DMS53 (cell line): ENCODE measurements around the gene IMMP2L.
"Not testable (repeated sequence)": the region's sequence is repeated elsewhere in the genome, so short reads cannot be mapped to it uniquely, and the experiment has no call there.

Experiments
- DNase-seq: peaks from one replicate; lab custom pipeline; 2025; lab: John Stamatoyannopoulos, UW

IMMP2L gene

GRCh38 chr7:111459757-111460280, 102.5 kb downstream of the IMMP2L start:
- no peak for DNase-seq

GRCh38 chr7:111459065-111459756, 103.1 kb downstream of the IMMP2L start:
- no peak for DNase-seq

- DNase-seq: not testable (repeated sequence)
These were observed 111.6 kb downstream of the IMMP2L start for GRCh38 chr7:111450705-111451104.

- not testable (repeated sequence) for DNase-seq
These were observed 114.8 kb downstream of the IMMP2L start for GRCh38 chr7:111447502-111447901.

GRCh38 chr7:111439977-111440376, 122.3 kb downstream of the IMMP2L start:
- DNase-seq: no peak

- peak; percentile 53 for DNase-seq
These were observed 123.7 kb downstream of the IMMP2L start for GRCh38 chr7:111438369-111439289.

DNA sequence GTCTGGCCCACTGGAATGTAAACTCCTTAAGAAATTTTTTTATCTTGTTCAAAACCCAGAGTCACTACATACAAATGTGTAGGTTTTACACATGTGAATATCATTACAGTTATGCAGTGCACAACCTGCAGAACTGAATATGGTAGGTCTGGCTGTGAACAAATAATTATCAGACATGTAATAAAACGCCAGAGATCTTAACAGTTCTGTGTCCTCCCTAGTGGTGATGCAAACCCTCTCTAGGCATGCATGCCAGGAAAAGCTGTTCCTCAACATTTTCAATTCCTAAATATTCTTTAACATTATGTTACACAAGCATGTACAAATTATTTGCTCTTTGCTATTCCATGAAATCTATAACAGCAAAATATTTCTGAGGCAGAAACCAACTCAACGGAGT, 124.6 kb downstream of the IMMP2L start:
- DNase-seq: no peak

- DNase-seq: no peak
These were observed 125.7 kb downstream of the IMMP2L start for GRCh38 chr7:111436608-111437007.

- no peak for DNase-seq
These were observed 128.9 kb downstream of the IMMP2L start for GRCh38 chr7:111433426-111433825.

DNA sequence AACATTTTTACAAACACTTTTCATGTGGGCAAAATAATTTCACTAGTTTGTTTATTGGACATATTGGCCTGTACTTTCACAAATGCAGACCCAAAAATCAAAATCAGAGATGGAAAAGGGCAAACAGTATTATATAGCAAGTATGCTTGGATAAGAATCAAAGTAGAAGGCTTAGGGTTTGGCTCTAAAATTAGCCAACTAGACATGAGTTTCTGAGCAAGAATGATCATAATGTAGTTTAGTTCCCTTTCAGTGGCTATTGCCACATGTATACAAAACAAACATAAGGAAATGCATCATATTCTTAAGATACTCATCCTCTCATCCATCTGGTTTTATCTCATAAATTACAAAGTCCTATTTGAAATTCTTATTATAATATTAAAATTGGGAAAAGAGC, 132.5 kb downstream of the IMMP2L start:
- DNase-seq: no peak

- DNase-seq: peak; percentile 26
These were observed 137.5 kb downstream of the IMMP2L start for GRCh38 chr7:111424768-111425167.

- DNase-seq: no peak
These were observed 147.9 kb downstream of the IMMP2L start for GRCh38 chr7:111414374-111414773.

- DNase-seq: no peak
These were observed 148.6 kb downstream of the IMMP2L start for GRCh38 chr7:111413739-111414138.

- DNase-seq: no peak
These were observed 151.4 kb downstream of the IMMP2L start for GRCh38 chr7:111410899-111411298.

DNA sequence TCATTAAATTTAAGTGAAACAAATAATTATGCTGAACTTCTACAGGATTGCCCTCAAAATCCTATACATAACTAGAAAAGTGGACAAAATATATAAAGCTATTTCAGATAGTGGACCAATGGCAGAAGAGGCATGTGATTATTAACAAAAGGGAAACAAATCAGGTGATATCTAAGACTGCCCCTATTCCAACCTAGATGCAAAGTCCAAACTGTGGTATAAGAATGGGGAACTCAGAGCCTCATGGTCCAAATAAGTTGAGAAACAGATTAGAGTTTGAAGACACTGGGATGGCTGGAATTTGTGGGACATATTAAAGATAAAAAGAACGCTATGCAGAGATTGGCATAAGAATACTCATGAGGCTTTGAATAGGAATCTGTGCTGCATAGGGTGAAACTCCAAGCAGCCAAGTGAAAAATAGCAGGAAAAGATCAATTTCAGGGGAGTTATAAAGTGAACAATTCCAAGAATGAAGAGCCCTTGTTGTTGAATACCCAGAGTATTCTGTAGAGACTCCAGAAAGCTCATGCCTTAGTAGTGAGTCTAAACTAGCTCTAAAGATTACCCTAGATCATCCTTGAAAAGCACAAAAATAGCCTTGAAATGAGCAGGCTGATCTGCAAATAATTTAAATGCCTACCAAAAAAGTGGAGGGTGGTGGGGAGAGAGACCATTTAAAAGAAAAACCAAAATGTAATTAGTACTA, 152.4 kb downstream of the IMMP2L start:
- no peak for DNase-seq

GRCh38 chr7:111408724-111409123, 153.6 kb downstream of the IMMP2L start:
- DNase-seq: no peak

DNA sequence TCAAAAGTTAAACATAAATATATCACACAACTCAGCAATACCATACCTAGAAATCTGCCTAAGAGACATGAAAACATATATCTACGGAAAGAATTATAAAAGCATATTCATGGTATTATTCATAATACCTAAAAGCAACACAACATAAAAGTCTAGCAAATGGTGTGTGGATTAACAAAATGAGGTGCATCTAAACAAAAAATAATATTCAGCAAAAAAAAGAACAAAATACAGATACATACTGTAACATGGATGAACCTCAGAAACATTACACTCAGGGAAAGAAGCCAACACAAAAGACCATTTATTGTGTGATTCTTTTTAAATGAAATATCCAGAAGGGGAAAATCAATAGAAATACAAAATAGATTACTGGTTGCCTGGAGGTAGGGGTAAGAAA, 155.0 kb downstream of the IMMP2L start:
- DNase-seq: no peak

- no peak for DNase-seq
These were observed 156.7 kb downstream of the IMMP2L start for GRCh38 chr7:111405621-111406020.

- no peak for DNase-seq
These were observed 160.8 kb downstream of the IMMP2L start for GRCh38 chr7:111401516-111401915.

DNA sequence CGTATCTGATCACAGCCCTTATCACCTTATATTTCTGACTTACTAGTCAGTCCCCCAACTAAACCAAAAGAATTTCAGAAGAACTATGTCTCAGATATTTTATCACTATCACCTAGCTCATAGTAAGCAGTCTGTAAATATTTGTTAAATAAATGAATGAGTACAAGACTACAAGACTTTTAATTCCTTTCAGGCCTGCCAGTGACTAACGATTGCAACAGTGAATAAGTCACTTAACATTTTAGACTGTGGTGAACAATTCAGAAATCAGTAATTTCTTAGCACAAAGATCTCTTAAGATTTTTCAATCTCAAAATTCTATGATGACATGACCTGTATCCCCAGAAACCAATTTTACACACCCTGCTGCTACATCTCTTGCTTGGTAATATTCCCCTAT, 162.2 kb downstream of the IMMP2L start:
- DNase-seq: no peak

- no peak for DNase-seq
These were observed 167.4 kb downstream of the IMMP2L start for GRCh38 chr7:111394891-111395290.

- no peak for DNase-seq
These were observed 169.1 kb downstream of the IMMP2L start for GRCh38 chr7:111393011-111393754.
